Ishikawa (cell line): ENCODE results near the gene GRID2.

Experiments
- CEBPB ChIP-seq: IDR thresholded peaks from 2 replicates; pipeline ENCODE4 v1.6.1; 2012
- CREB1 ChIP-seq: IDR thresholded peaks from 2 replicates; pipeline ENCODE4 v1.6.1; 2012; ENCODE audit warnings: low read depth
- EGR1 ChIP-seq: IDR thresholded peaks from 2 replicates; pipeline ENCODE4 v1.6.1; 2012
- EP300 ChIP-seq: IDR thresholded peaks from 2 replicates; pipeline ENCODE4 v1.6.1; 2012; ENCODE audit warnings: borderline replicate concordance
- FOXM1 ChIP-seq: IDR thresholded peaks from 2 replicates; pipeline ENCODE4 v1.6.1; 2012; ENCODE audit warnings: low read depth, borderline replicate concordance
- MAX ChIP-seq: IDR thresholded peaks from 2 replicates; pipeline ENCODE4 v1.6.1; 2012
- NFIC ChIP-seq: IDR thresholded peaks from 2 replicates; pipeline ENCODE4 v1.6.1; 2012
- RAD21 ChIP-seq: IDR thresholded peaks from 2 replicates; pipeline ENCODE4 v1.6.1; 2012; ENCODE audit warnings: low read depth
- REST ChIP-seq: IDR thresholded peaks from 2 replicates; pipeline ENCODE4 v1.6.1; 2012; ENCODE audit warnings: low read depth, mild to moderate bottlenecking
- TAF1 ChIP-seq: IDR thresholded peaks from 2 replicates; pipeline ENCODE4 v1.6.1; 2012; ENCODE audit warnings: low read depth, mild to moderate bottlenecking
- TCF12 ChIP-seq: IDR thresholded peaks from 2 replicates; pipeline ENCODE4 v1.6.1; 2012; ENCODE audit warnings: low read depth
- TEAD4 ChIP-seq: IDR thresholded peaks from 2 replicates; pipeline ENCODE4 v1.6.1; 2012
- USF1 ChIP-seq: IDR thresholded peaks from 2 replicates; pipeline ENCODE4 v1.6.1; 2012
- YY1 ChIP-seq: IDR thresholded peaks from 2 replicates; pipeline ENCODE4 v1.6.1; 2012; ENCODE audit warnings: low read depth
- ZBTB7A ChIP-seq: IDR thresholded peaks from 2 replicates; pipeline ENCODE4 v1.6.1; 2012; ENCODE audit warnings: low read depth

Gene GRID2

GRCh38 chr4:93221771-93222170 lies 918.0 kb downstream of the GRID2 start:
- TF ChIP-seq REST = no peak
- no peak for TF ChIP-seq ZBTB7A
- no peak for TF ChIP-seq TEAD4
- no peak for TF ChIP-seq RAD21
- no peak for TF ChIP-seq USF1
- TF ChIP-seq TAF1 = no peak
- no peak for TF ChIP-seq YY1
- no peak for TF ChIP-seq TCF12
- no peak for TF ChIP-seq EGR1
- TF ChIP-seq CEBPB = no peak
- no peak for TF ChIP-seq NFIC
- TF ChIP-seq FOXM1 = no peak
- TF ChIP-seq MAX = no peak

- TF ChIP-seq CREB1 = no peak
- TF ChIP-seq FOXM1 = no peak
- TF ChIP-seq TEAD4 = no peak
Observed at GRCh38 chr4:93228021-93228420, 924.3 kb downstream of the GRID2 start.

GRCh38 chr4:93232883-93233282 lies 929.1 kb downstream of the GRID2 start:
- no peak for TF ChIP-seq ZBTB7A
- TF ChIP-seq NFIC = no peak
- TF ChIP-seq CEBPB = no peak
- TF ChIP-seq USF1 = no peak
- no peak for TF ChIP-seq TAF1
- TF ChIP-seq REST = no peak
- TF ChIP-seq FOXM1 = no peak
- no peak for TF ChIP-seq RAD21
- no peak for TF ChIP-seq EGR1
- no peak for TF ChIP-seq YY1

- no peak for TF ChIP-seq TAF1
- TF ChIP-seq MAX = no peak
- no peak for TF ChIP-seq YY1
- no peak for TF ChIP-seq TCF12
- TF ChIP-seq NFIC = no peak
- TF ChIP-seq ZBTB7A = no peak
- TF ChIP-seq CEBPB = no peak
- no peak for TF ChIP-seq CREB1
- TF ChIP-seq EGR1 = no peak
- TF ChIP-seq REST = no peak
- TF ChIP-seq TEAD4 = no peak
- TF ChIP-seq FOXM1 = no peak
- no peak for TF ChIP-seq RAD21
- TF ChIP-seq EP300 = no peak
- TF ChIP-seq USF1 = no peak
Observed at GRCh38 chr4:93237521-93237920, 933.8 kb downstream of the GRID2 start.

- TF ChIP-seq TCF12 (no peak), CEBPB (no peak), FOXM1 (no peak), YY1 (no peak), ZBTB7A (no peak), NFIC (no peak), MAX (no peak), REST (no peak), EGR1 (no peak), USF1 (no peak), TAF1 (no peak), RAD21 (no peak), TEAD4 (no peak), CREB1 (no peak), EP300 (no peak)
Observed at GRCh38 chr4:93243262-93243661, 939.5 kb downstream of the GRID2 start.
